Type B pancreatic cell (in vitro differentiated cells): ENCODE data around the gene ISCA1. TPM values are rescaled to one million over a fixed set of nuclear protein-coding genes. Genes with fewer than 3 reads are reported as not detected.

Experiments used
- DNase-seq: peaks from one replicate; pipeline ENCODE4 v3.0.0; 2021; ENCODE audit warnings: mixed read lengths; ENCODE audit not compliant: unreplicated experiment; ENCODE audit errors: extremely low spot score
- H3K27ac Mint-ChIP-seq: 2 replicates; pipeline ENCODE4 v1.8.0; 2021; ENCODE audit warnings: mild to moderate bottlenecking, mixed read lengths
- H3K27me3 Mint-ChIP-seq: 2 replicates; pipeline ENCODE4 v1.8.0; 2021; ENCODE audit warnings: mixed read lengths
- H3K36me3 Mint-ChIP-seq: 2 replicates; pipeline ENCODE4 v1.8.0; 2021; ENCODE audit warnings: mixed read lengths
- H3K4me1 Mint-ChIP-seq: one replicate; pipeline ENCODE4 v1.8.0; 2021; ENCODE audit warnings: mixed read lengths; ENCODE audit not compliant: unreplicated experiment
- H3K4me3 Mint-ChIP-seq: 2 replicates; pipeline ENCODE4 v1.8.0; 2021; ENCODE audit warnings: mild to moderate bottlenecking, mixed read lengths
- H3K9me3 Mint-ChIP-seq: 2 replicates; pipeline ENCODE4 v1.8.0; 2021; ENCODE audit warnings: mixed read lengths
- total RNA-seq: library from RNA; stranded (reverse); gene quantifications from 2 replicates; pipeline ENCODE4 v1.2.1, GENCODE V29; 2021; ENCODE audit warnings: low replicate concordance
- TF ChIP-seq, protein P1 (sequence below): fragments of 200-600 bp; sonication (generic); conservative IDR thresholded peaks from 2 replicates; pipeline ENCODE4 v1.5.0; 2021; ENCODE audit warnings: antibody characterized with exemption, mild to moderate bottlenecking

Gene ISCA1
- total RNA-seq, 1 donor from 2014 or later = 36.8 TPM

DNA sequence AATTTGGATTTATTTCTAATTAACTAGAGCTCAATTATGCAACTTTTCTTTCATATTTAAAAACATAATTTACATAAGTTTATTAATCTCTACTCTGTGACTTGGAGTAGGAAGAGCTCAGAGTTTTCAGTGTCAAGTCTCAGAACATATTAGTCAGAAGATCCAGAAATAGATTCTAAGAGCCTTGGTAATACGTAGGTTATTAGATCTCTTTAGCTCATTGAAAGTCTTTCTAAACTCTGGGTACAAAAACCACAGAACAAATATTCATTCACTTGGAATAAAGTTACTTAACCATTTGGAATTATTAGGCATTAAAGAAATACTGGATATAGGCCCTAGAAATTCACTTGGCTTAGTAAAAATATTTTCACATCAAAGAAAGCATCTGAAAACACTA, 26.3 kb upstream of the ISCA1 start:
- H3K36me3 Mint-ChIP-seq = peaks cover 53% of the 10 kb centered on the region
- H3K27ac Mint-ChIP-seq = no peak overlapping the region
- peaks cover 8% of the 10 kb centered on the region for H3K4me1 Mint-ChIP-seq
- no peak overlapping the region for H3K4me3 Mint-ChIP-seq
- no peak for DNase-seq
- H3K9me3 Mint-ChIP-seq = no peaks in the 10 kb centered on the region
- TF ChIP-seq, protein P1, sequence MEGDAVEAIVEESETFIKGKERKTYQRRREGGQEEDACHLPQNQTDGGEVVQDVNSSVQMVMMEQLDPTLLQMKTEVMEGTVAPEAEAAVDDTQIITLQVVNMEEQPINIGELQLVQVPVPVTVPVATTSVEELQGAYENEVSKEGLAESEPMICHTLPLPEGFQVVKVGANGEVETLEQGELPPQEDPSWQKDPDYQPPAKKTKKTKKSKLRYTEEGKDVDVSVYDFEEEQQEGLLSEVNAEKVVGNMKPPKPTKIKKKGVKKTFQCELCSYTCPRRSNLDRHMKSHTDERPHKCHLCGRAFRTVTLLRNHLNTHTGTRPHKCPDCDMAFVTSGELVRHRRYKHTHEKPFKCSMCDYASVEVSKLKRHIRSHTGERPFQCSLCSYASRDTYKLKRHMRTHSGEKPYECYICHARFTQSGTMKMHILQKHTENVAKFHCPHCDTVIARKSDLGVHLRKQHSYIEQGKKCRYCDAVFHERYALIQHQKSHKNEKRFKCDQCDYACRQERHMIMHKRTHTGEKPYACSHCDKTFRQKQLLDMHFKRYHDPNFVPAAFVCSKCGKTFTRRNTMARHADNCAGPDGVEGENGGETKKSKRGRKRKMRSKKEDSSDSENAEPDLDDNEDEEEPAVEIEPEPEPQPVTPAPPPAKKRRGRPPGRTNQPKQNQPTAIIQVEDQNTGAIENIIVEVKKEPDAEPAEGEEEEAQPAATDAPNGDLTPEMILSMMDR = no peak
- no peaks in the 10 kb centered on the region for H3K27me3 Mint-ChIP-seq

GRCh38 chr9:86304236-86304730, 21.9 kb upstream of the ISCA1 start:
- peak overlapping the region; percentile 46 for H3K27ac Mint-ChIP-seq
- TF ChIP-seq, protein P1 = no peak
- H3K4me1 Mint-ChIP-seq = peaks cover 12% of the 10 kb centered on the region
- no peak overlapping the region for H3K4me3 Mint-ChIP-seq
- H3K27me3 Mint-ChIP-seq = no peaks in the 10 kb centered on the region
- DNase-seq = no peak
- H3K9me3 Mint-ChIP-seq = no peaks in the 10 kb centered on the region
- peaks cover 38% of the 10 kb centered on the region for H3K36me3 Mint-ChIP-seq

DNA sequence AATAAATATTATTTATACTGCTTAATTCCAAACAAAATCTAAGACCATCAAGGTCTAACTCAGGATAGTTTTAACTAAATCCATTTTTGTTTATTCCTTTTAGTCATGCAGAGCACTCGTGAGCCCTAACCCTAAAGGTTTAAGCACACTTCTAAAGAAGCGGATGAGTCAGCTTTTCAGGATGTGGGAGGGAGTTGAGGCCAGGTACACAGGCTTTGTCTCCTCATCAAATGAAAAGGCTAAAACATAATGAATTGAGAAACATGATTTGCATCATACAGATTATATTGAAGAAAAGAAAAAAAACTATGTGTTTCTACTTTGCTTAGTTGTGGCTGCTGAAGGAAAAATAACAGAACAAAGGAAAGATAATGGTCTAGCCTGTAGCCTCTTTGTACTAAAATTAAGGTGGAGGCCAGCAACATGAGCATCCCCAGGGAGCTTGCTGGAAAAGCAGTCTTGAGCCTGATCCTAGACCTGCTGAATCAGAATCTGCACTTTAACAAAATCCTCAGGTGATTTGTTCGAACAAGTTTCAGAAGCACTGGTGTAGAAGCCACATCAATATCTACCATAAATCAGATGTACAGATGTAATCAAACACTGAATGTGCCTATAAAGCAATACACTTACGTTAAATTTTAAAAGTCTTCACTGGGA, 21.1 kb upstream of the ISCA1 start:
- peak overlapping the region; percentile 31 for H3K27ac Mint-ChIP-seq
- peak overlapping the region; percentile 14 for H3K4me3 Mint-ChIP-seq
- peaks cover 12% of the 10 kb centered on the region for H3K4me1 Mint-ChIP-seq
- TF ChIP-seq, protein P1 = no peak
- H3K9me3 Mint-ChIP-seq = no peaks in the 10 kb centered on the region
- DNase-seq = no peak
- no peaks in the 10 kb centered on the region for H3K27me3 Mint-ChIP-seq
- peaks cover 37% of the 10 kb centered on the region for H3K36me3 Mint-ChIP-seq

GRCh38 chr9:86301686-86302085, 19.3 kb upstream of the ISCA1 start:
- Mint-ChIP-seq H3K36me3 (peaks cover 41% of the 10 kb centered on the region), H3K27me3 (no peaks in the 10 kb centered on the region), H3K27ac (no peak overlapping the region)

DNA sequence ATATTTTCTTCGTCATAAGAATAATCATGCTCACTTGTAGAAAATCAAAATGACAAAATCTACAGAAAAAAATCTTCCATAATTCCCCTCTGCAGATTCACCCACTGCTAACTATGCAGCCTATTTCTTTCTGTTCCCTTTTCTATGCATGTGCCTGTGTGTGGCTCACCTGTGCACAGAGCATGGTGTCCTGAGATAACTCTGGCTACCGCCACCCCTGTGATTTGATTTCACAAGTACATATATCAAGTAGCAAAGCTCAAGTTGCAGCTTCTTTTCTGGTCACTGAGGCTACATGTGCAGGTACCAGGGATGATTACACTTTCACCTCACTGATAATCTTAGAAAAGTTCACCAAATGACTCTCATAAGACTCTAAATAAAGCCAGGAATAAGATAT, 18.4 kb upstream of the ISCA1 start:
- DNase-seq = no peak
- H3K27ac Mint-ChIP-seq = no peak overlapping the region
- H3K4me1 Mint-ChIP-seq = peaks cover 12% of the 10 kb centered on the region
- H3K27me3 Mint-ChIP-seq = no peaks in the 10 kb centered on the region
- TF ChIP-seq, protein P1 = no peak
- H3K9me3 Mint-ChIP-seq = no peaks in the 10 kb centered on the region
- peaks cover 42% of the 10 kb centered on the region for H3K36me3 Mint-ChIP-seq
- no peak overlapping the region for H3K4me3 Mint-ChIP-seq

More at GRCh38 chr9:86301686-86302085, 19.3 kb upstream of the ISCA1 start:
- TF ChIP-seq, protein P1 = no peak
- DNase-seq = no peak
- Mint-ChIP-seq H3K4me3 (no peak overlapping the region), H3K4me1 (peaks cover 12% of the 10 kb centered on the region), H3K9me3 (no peaks in the 10 kb centered on the region)
